HEK293T (cell line): ENCODE measurements around the gene MDFI.

ENCODE experiments used
- CTCF ChIA-PET: fragments of 350-600 bp; formaldehyde crosslinking; extraction: SDS; loops from one replicate; lab custom pipeline; 2021; ENCODE audit warnings: antibody characterized with exemption, inconsistent platforms; lab: Yijun Ruan, JAX
- POLR2A ChIA-PET: fragments of 350-600 bp; formaldehyde crosslinking; extraction: SDS; loops from one replicate; lab custom pipeline; 2020; ENCODE audit warnings: antibody characterized with exemption, inconsistent platforms; lab: Yijun Ruan, JAX
- DNase-seq: peaks from one replicate; pipeline ENCODE4 v3.0.0; 2012; ENCODE audit warnings: mixed read lengths; ENCODE audit errors: extremely low spot score
- ARNT ChIP-seq: fragments of 450-650 bp; IDR thresholded peaks from 2 replicates; pipeline ENCODE4 v1.6.1; 2017; ENCODE audit warnings: mild to moderate bottlenecking
- BHLHE40 ChIP-seq: fragments of 450-650 bp; IDR thresholded peaks from 2 replicates; pipeline ENCODE4 v1.6.1; 2016; ENCODE audit warnings: mild to moderate bottlenecking, moderate library complexity, borderline replicate concordance
- CTBP1 ChIP-seq: fragments of 450-650 bp; IDR thresholded peaks from 2 replicates; pipeline ENCODE4 v1.6.1; 2016; ENCODE audit warnings: borderline replicate concordance
- ELF4 ChIP-seq: fragments of 450-650 bp; IDR thresholded peaks from 2 replicates; pipeline ENCODE4 v1.6.1; 2017; ENCODE audit warnings: antibody characterized with exemption
- FOXA1 ChIP-seq: fragments of 450-650 bp; IDR thresholded peaks from 2 replicates; pipeline ENCODE4 v1.6.1; 2016; ENCODE audit warnings: mild to moderate bottlenecking
- FOXK2 ChIP-seq: fragments of 450-650 bp; IDR thresholded peaks from 2 replicates; pipeline ENCODE4 v1.6.1; 2016; ENCODE audit warnings: mild to moderate bottlenecking
- FOXM1 ChIP-seq: fragments of 450-650 bp; IDR thresholded peaks from 2 replicates; pipeline ENCODE4 v1.6.1; 2017; ENCODE audit warnings: mild to moderate bottlenecking, borderline replicate concordance
- HDGF ChIP-seq: fragments of 450-650 bp; IDR thresholded peaks from 2 replicates; pipeline ENCODE4 v1.6.1; 2017; ENCODE audit warnings: antibody characterized with exemption, borderline replicate concordance
- L3MBTL2 ChIP-seq: fragments of 450-650 bp; conservative IDR thresholded peaks from 2 replicates; pipeline ENCODE4 v1.6.1; 2016; ENCODE audit warnings: mild to moderate bottlenecking
- LEF1 ChIP-seq: fragments of 450-650 bp; IDR thresholded peaks from 2 replicates; pipeline ENCODE4 v1.6.1; 2017; ENCODE audit warnings: mild to moderate bottlenecking, borderline replicate concordance
- NFRKB ChIP-seq: fragments of 450-650 bp; IDR thresholded peaks from 2 replicates; pipeline ENCODE4 v1.6.1; 2016; ENCODE audit warnings: mild to moderate bottlenecking, moderate library complexity
- PKNOX1 ChIP-seq: fragments of 450-650 bp; IDR thresholded peaks from 2 replicates; pipeline ENCODE4 v1.6.1; 2016
- SP1 ChIP-seq: fragments of 450-650 bp; IDR thresholded peaks from 2 replicates; pipeline ENCODE4 v1.6.1; 2017
- SUZ12 ChIP-seq: fragments of 450-650 bp; IDR thresholded peaks from 2 replicates; pipeline ENCODE4 v1.6.1; 2016; ENCODE audit warnings: mild to moderate bottlenecking
- TARDBP ChIP-seq: fragments of 450-650 bp; IDR thresholded peaks from 2 replicates; pipeline ENCODE4 v1.6.1; 2016
- ZNF384 ChIP-seq: fragments of 450-650 bp; IDR thresholded peaks from 2 replicates; pipeline ENCODE4 v1.6.1; 2016

MDFI gene

GRCh38 chr6:41654151-41654697 lies 16.0 kb downstream of the MDFI start:
- TF ChIP-seq LEF1 (no peak), SUZ12 (no peak), HDGF (no peak), FOXK2 (no peak), SP1 (no peak), ARNT (no peak), FOXA1 (no peak), L3MBTL2 (no peak), CTBP1 (no peak), FOXM1 (no peak), TARDBP (no peak), NFRKB (no peak), ELF4 (no peak)
- ChIA-PET CTCF (no interaction called here), POLR2A (no interaction called here)
- DNase-seq = no peak

- ChIA-PET POLR2A (no interaction called here), CTCF (no interaction called here)
- TF ChIP-seq ARNT (no peak), BHLHE40 (no peak), PKNOX1 (no peak), FOXA1 (no peak)
- no peak for DNase-seq
These were observed 16.5 kb downstream of the MDFI start for GRCh38 chr6:41654698-41655151.

GRCh38 chr6:41655176-41655575 lies 16.9 kb downstream of the MDFI start:
- ChIA-PET CTCF (interaction anchor here (0.9 to 1.1 kb wide), 3 partner anchors 27 to 48 kb away, joined by 3 to 4 read pairs (median 3); no protein-coding TSS in a partner anchor), POLR2A (no interaction called here)
- no peak for DNase-seq
- TF ChIP-seq FOXA1 (no peak), TARDBP (no peak), HDGF (no peak), NFRKB (no peak), LEF1 (no peak), ZNF384 (no peak), PKNOX1 (no peak), ELF4 (no peak), ARNT (no peak), CTBP1 (no peak), FOXM1 (no peak), L3MBTL2 (no peak), SUZ12 (no peak), SP1 (no peak), BHLHE40 (no peak), FOXK2 (no peak)

- no peak for DNase-seq
- CTCF ChIA-PET = interaction anchor here (0.9 to 1.1 kb wide), 3 partner anchors 26 to 47 kb away, joined by 3 to 4 read pairs (median 3); no protein-coding TSS in a partner anchor
- TF ChIP-seq NFRKB (no peak), ELF4 (no peak), LEF1 (no peak), CTBP1 (no peak)
- POLR2A ChIA-PET = no interaction called here
These were observed 17.4 kb downstream of the MDFI start for GRCh38 chr6:41655646-41656001.

- POLR2A ChIA-PET = no interaction called here
- no peak for TF ChIP-seq TARDBP
- TF ChIP-seq LEF1 = no peak
- TF ChIP-seq NFRKB = no peak
- TF ChIP-seq ARNT = no peak
- TF ChIP-seq PKNOX1 = no peak
- no peak for TF ChIP-seq ZNF384
- TF ChIP-seq FOXA1 = no peak
- no peak for TF ChIP-seq SP1
- no peak for TF ChIP-seq FOXM1
- TF ChIP-seq HDGF = no peak
- CTCF ChIA-PET = interaction anchor here (0.9 to 1.1 kb wide), 3 partner anchors 26 to 47 kb away, joined by 3 to 4 read pairs (median 3); no protein-coding TSS in a partner anchor
- DNase-seq = no peak
These were observed 17.9 kb downstream of the MDFI start for GRCh38 chr6:41656002-41656691.

- no peak for TF ChIP-seq ARNT
- no peak for TF ChIP-seq LEF1
- TF ChIP-seq TARDBP = no peak
- no peak for TF ChIP-seq ELF4
- TF ChIP-seq BHLHE40 = no peak
- TF ChIP-seq FOXA1 = no peak
- TF ChIP-seq SP1 = no peak
- TF ChIP-seq NFRKB = no peak
- no peak for TF ChIP-seq PKNOX1
- ChIA-PET CTCF (interaction anchor here (0.6 to 1.2 kb wide), 2 partner anchors 26 to 33 kb away, joined by 3 read pairs; no protein-coding TSS in a partner anchor), POLR2A (no interaction called here)
- DNase-seq = no peak
These were observed 19.1 kb downstream of the MDFI start for GRCh38 chr6:41657131-41658094.
